ENCODE measurements around the gene SMARCC1.

The SMARCC1 gene

DNA sequence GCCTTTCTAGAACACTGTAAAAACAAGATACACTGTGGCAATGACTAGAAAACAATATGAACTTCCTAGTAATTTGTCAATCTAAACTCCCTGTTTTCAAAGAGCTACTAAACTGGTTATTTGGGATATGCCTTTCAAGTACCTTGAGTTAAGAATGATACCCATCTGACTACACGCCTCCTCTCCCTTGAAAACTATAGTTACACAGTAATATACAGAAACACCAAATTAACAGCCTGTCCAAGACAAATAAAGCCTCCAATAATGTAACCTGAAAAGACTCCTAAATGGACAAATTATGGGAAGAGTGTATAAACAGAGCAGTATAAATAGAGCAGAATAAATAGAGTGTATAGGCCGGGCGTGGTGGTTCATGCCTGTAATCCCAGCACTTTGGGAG, 70.1 kb downstream of the SMARCC1 start:
- Histone ChIP-seq H3K79me1 (ENCODE audit: low read length) (no peaks in the 10 kb centered on the region), H2AK5ac (ENCODE audit: low read length) (no peak overlapping the region), H3K27me3 (ENCODE audit: insufficient read depth, low read length) (no peaks in the 10 kb centered on the region), H2BK12ac (ENCODE audit: low read length) (no peak overlapping the region), H4K91ac (ENCODE audit: low read depth, low read length) (no peak overlapping the region), H2AFZ (ENCODE audit: insufficient read depth, low read length, poor library complexity) (no peak overlapping the region), H3K18ac (ENCODE audit: low read length) (no peak overlapping the region), H3K4me2 (ENCODE audit: low read length) (no peak overlapping the region), H3K14ac (ENCODE audit: low read length) (no peak overlapping the region), H3K27ac (ENCODE audit: low read depth, low read length) (no peak overlapping the region), H3K4me3 (ENCODE audit: low read depth, low read length) (no peak overlapping the region), H3K79me2 (ENCODE audit: control insufficient read depth, insufficient read depth, low read length, poor library complexity) (no peaks in the 10 kb centered on the region), H2BK120ac (ENCODE audit: insufficient read depth, low read length, poor library complexity) (no peak overlapping the region), H3K23ac (ENCODE audit: low read length) (no peak overlapping the region), H3K9me3 (ENCODE audit: insufficient read depth, low read depth, low read length) (peaks cover 2% of the 10 kb centered on the region), H3K4ac (ENCODE audit: low read depth, low read length) (no peak overlapping the region), H3K36me3 (ENCODE audit: control insufficient read depth in 1 of 2, insufficient read depth in 2 of 2, low read length in 2 of 2) (peaks cover 37 to 38% of the 10 kb centered on the region in 2 experiments), H4K12ac (ENCODE audit: low read depth, low read length) (no peak overlapping the region), H3K4me1 (ENCODE audit: control insufficient read depth in 1 of 2, insufficient read depth in 2 of 2, low read length in 2 of 2) (no peaks in the 10 kb centered on the region), H3K9ac (ENCODE audit: low read length) (no peak overlapping the region), H4K8ac (ENCODE audit: low read depth, low read length) (no peak overlapping the region), H2BK5ac (ENCODE audit: low read depth, low read length, poor library complexity) (no peak overlapping the region)
- WGBS (ENCODE audit: extremely low coverage, insufficient coverage, insufficient read length): no CpG with 5 or more reads among the region's 3 CpGs
- DNase-seq: no peak

- no peak overlapping the region for H3K14ac ChIP-seq (ENCODE audit: low read length)
- H3K9ac ChIP-seq (ENCODE audit: low read length): no peak overlapping the region
- H4K12ac ChIP-seq (ENCODE audit: low read depth, low read length): no peak overlapping the region
- no peak for DNase-seq
- H3K79me1 ChIP-seq (ENCODE audit: low read length): no peaks in the 10 kb centered on the region
- H3K4ac ChIP-seq (ENCODE audit: low read depth, low read length): no peak overlapping the region
- H2AFZ ChIP-seq (ENCODE audit: insufficient read depth, low read length, poor library complexity): no peak overlapping the region
- H3K36me3 ChIP-seq (ENCODE audit: control insufficient read depth in 1 of 2, insufficient read depth in 2 of 2, low read length in 2 of 2): peaks cover 47 to 56% of the 10 kb centered on the region in 2 experiments
- H3K79me2 ChIP-seq (ENCODE audit: control insufficient read depth, insufficient read depth, low read length, poor library complexity): no peaks in the 10 kb centered on the region
- no peak overlapping the region for H4K91ac ChIP-seq (ENCODE audit: low read depth, low read length)
- H3K9me3 ChIP-seq (ENCODE audit: insufficient read depth, low read depth, low read length): no peaks in the 10 kb centered on the region
- H2BK120ac ChIP-seq (ENCODE audit: insufficient read depth, low read length, poor library complexity): no peak overlapping the region
- no peak overlapping the region for H3K23ac ChIP-seq (ENCODE audit: low read length)
- no peaks in the 10 kb centered on the region for H3K4me1 ChIP-seq (ENCODE audit: control insufficient read depth in 1 of 2, insufficient read depth in 2 of 2, low read length in 2 of 2)
- no peak overlapping the region for H2AK5ac ChIP-seq (ENCODE audit: low read length)
- no peak overlapping the region for H3K4me3 ChIP-seq (ENCODE audit: low read depth, low read length)
- no peak overlapping the region for H4K8ac ChIP-seq (ENCODE audit: low read depth, low read length)
- no peak overlapping the region for H2BK12ac ChIP-seq (ENCODE audit: low read length)
- no peak overlapping the region for H3K18ac ChIP-seq (ENCODE audit: low read length)
- H3K27me3 ChIP-seq (ENCODE audit: insufficient read depth, low read length): no peaks in the 10 kb centered on the region
- H2BK5ac ChIP-seq (ENCODE audit: low read depth, low read length, poor library complexity): no peak overlapping the region
- WGBS (ENCODE audit: extremely low coverage, insufficient coverage, insufficient read length): no CpG with 5 or more reads among the region's 1 CpG
- H3K4me2 ChIP-seq (ENCODE audit: low read length): no peak overlapping the region
- no peak overlapping the region for H3K27ac ChIP-seq (ENCODE audit: low read depth, low read length)
Measured at GRCh38 chr3:47705391-47705790, 76.3 kb downstream of the SMARCC1 start.

GRCh38 chr3:47704237-47704612, 77.5 kb downstream of the SMARCC1 start:
- no peak overlapping the region for H4K91ac ChIP-seq (ENCODE audit: low read depth, low read length)
- H2BK12ac ChIP-seq (ENCODE audit: low read length): no peak overlapping the region
- no peaks in the 10 kb centered on the region for H3K4me1 ChIP-seq (ENCODE audit: control insufficient read depth in 1 of 2, insufficient read depth in 2 of 2, low read length in 2 of 2)
- H3K36me3 ChIP-seq (ENCODE audit: control insufficient read depth in 1 of 2, insufficient read depth in 2 of 2, low read length in 2 of 2): peaks cover 45 to 49% of the 10 kb centered on the region in 2 experiments
- no peak overlapping the region for H3K23ac ChIP-seq (ENCODE audit: low read length)
- no peak overlapping the region for H3K18ac ChIP-seq (ENCODE audit: low read length)
- no peak for DNase-seq
- no peak overlapping the region for H3K4me2 ChIP-seq (ENCODE audit: low read length)
- WGBS (ENCODE audit: extremely low coverage, insufficient coverage, insufficient read length): no CpG with 5 or more reads among the region's 3 CpGs
- H3K27ac ChIP-seq (ENCODE audit: low read depth, low read length): no peak overlapping the region
- no peak overlapping the region for H4K8ac ChIP-seq (ENCODE audit: low read depth, low read length)
- H4K12ac ChIP-seq (ENCODE audit: low read depth, low read length): no peak overlapping the region
- H3K9ac ChIP-seq (ENCODE audit: low read length): no peak overlapping the region
- H3K14ac ChIP-seq (ENCODE audit: low read length): no peak overlapping the region
- no peak overlapping the region for H2AK5ac ChIP-seq (ENCODE audit: low read length)
- H3K79me1 ChIP-seq (ENCODE audit: low read length): no peaks in the 10 kb centered on the region
- H3K4ac ChIP-seq (ENCODE audit: low read depth, low read length): no peak overlapping the region
- no peaks in the 10 kb centered on the region for H3K79me2 ChIP-seq (ENCODE audit: control insufficient read depth, insufficient read depth, low read length, poor library complexity)
- no peak overlapping the region for H2BK120ac ChIP-seq (ENCODE audit: insufficient read depth, low read length, poor library complexity)
- H2AFZ ChIP-seq (ENCODE audit: insufficient read depth, low read length, poor library complexity): no peak overlapping the region
- no peaks in the 10 kb centered on the region for H3K9me3 ChIP-seq (ENCODE audit: insufficient read depth, low read depth, low read length)
- no peak overlapping the region for H2BK5ac ChIP-seq (ENCODE audit: low read depth, low read length, poor library complexity)
- no peak overlapping the region for H3K4me3 ChIP-seq (ENCODE audit: low read depth, low read length)
- H3K27me3 ChIP-seq (ENCODE audit: insufficient read depth, low read length): no peaks in the 10 kb centered on the region

- Histone ChIP-seq H3K36me3 (ENCODE audit: control insufficient read depth in 1 of 2, insufficient read depth in 2 of 2, low read length in 2 of 2) (peaks cover 39 to 44% of the 10 kb centered on the region in 2 experiments), H3K4me3 (ENCODE audit: low read depth, low read length) (no peak overlapping the region), H2AK5ac (ENCODE audit: low read length) (no peak overlapping the region), H3K14ac (ENCODE audit: low read length) (no peak overlapping the region), H4K91ac (ENCODE audit: low read depth, low read length) (no peak overlapping the region), H2AFZ (ENCODE audit: insufficient read depth, low read length, poor library complexity) (no peak overlapping the region), H4K12ac (ENCODE audit: low read depth, low read length) (no peak overlapping the region), H3K23ac (ENCODE audit: low read length) (no peak overlapping the region), H3K4me1 (ENCODE audit: control insufficient read depth in 1 of 2, insufficient read depth in 2 of 2, low read length in 2 of 2) (no peaks in the 10 kb centered on the region), H2BK120ac (ENCODE audit: insufficient read depth, low read length, poor library complexity) (no peak overlapping the region), H3K79me1 (ENCODE audit: low read length) (no peaks in the 10 kb centered on the region), H3K9ac (ENCODE audit: low read length) (no peak overlapping the region), H3K79me2 (ENCODE audit: control insufficient read depth, insufficient read depth, low read length, poor library complexity) (no peaks in the 10 kb centered on the region), H3K18ac (ENCODE audit: low read length) (no peak overlapping the region), H3K4me2 (ENCODE audit: low read length) (no peak overlapping the region), H3K9me3 (ENCODE audit: insufficient read depth, low read depth, low read length) (no peaks in the 10 kb centered on the region), H4K8ac (ENCODE audit: low read depth, low read length) (no peak overlapping the region), H2BK5ac (ENCODE audit: low read depth, low read length, poor library complexity) (no peak overlapping the region), H3K4ac (ENCODE audit: low read depth, low read length) (no peak overlapping the region), H3K27me3 (ENCODE audit: insufficient read depth, low read length) (no peaks in the 10 kb centered on the region), H3K27ac (ENCODE audit: low read depth, low read length) (no peak overlapping the region), H2BK12ac (ENCODE audit: low read length) (no peak overlapping the region)
- WGBS (ENCODE audit: extremely low coverage, insufficient coverage, insufficient read length): no CpG with 5 or more reads among the region's 11 CpGs
- DNase-seq: no peak
Measured at GRCh38 chr3:47701388-47701787, 80.3 kb downstream of the SMARCC1 start.

Measured in trophoblast cell (in vitro differentiated cells and primary cell).